ENCODE results near the gene NOTCH4.

NOTCH4 gene

DNA sequence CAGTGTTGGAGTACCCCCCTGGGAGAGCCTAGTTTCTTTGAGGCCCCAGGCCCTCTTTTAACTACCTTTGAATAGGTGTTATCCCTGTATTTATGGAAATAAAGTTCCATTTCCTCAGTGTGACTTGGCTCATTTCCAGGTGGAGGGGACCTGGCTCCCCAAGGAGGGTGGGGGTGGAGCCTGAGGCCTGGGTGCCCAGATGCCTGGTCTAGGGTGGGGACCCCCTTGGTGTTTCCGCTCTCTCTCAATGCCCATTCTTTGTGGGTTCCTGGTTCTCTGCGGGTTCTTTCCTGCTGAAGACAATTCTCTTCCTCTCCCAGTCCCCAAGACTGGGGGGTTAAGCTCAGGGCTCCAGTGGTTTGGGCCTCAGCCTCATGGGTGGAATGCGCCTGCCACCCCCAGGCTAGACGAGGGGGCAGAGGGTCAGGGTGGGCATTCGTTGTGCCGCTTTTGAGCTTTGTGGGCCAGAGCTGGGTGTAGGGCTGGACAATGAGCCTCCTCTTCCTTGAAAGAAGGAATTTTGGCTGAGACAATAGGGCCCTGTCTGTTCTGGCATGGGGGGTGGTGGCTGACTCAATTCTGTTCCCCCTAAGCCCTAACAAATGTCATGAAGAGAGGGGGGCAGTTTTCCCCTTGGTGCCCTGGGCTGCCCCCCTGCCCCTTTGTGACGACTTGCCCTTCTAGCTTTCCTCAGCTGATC, 60.2 kb downstream of the NOTCH4 start (continued):
- TF ChIP-seq, protein P1, sequence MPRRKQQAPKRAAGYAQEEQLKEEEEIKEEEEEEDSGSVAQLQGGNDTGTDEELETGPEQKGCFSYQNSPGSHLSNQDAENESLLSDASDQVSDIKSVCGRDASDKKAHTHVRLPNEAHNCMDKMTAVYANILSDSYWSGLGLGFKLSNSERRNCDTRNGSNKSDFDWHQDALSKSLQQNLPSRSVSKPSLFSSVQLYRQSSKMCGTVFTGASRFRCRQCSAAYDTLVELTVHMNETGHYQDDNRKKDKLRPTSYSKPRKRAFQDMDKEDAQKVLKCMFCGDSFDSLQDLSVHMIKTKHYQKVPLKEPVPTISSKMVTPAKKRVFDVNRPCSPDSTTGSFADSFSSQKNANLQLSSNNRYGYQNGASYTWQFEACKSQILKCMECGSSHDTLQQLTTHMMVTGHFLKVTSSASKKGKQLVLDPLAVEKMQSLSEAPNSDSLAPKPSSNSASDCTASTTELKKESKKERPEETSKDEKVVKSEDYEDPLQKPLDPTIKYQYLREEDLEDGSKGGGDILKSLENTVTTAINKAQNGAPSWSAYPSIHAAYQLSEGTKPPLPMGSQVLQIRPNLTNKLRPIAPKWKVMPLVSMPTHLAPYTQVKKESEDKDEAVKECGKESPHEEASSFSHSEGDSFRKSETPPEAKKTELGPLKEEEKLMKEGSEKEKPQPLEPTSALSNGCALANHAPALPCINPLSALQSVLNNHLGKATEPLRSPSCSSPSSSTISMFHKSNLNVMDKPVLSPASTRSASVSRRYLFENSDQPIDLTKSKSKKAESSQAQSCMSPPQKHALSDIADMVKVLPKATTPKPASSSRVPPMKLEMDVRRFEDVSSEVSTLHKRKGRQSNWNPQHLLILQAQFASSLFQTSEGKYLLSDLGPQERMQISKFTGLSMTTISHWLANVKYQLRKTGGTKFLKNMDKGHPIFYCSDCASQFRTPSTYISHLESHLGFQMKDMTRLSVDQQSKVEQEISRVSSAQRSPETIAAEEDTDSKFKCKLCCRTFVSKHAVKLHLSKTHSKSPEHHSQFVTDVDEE (CRISPR knock-in tag; IDR thresholded peaks at IDR 0.05), result no peak
- TF ChIP-seq ISL1 (CRISPR knock-in tag; IDR thresholded peaks at IDR 0.05) (no peak), ESRRG (CRISPR knock-in tag; IDR thresholded peaks at IDR 0.05) (no peak)

DNA sequence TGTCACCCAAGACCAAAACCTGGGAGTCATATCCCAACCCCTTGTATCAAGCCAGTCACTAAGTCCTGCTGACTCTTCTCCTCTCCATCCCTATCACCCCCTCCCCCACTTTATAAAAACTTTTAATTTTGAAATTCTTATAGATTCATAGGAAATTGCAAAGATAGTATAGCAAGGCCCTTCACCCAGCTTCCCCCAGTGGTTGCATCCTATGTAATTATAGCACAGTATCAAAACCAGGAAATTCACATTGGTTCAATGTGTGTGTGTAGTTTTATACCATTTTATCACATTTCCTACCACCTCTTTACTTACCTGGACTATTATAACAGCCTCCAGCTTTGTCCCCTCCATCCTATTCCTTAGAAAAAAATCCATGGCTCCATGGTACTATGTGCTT, 65.8 kb downstream of the NOTCH4 start:
- no peak for ATAC-seq
- TF ChIP-seq GLIS3 (CRISPR knock-in tag; IDR thresholded peaks at IDR 0.05), result no peak
- TF ChIP-seq BACH2 (CRISPR knock-in tag; IDR thresholded peaks at IDR 0.05; ENCODE audit: borderline replicate concordance), result no peak
- TF ChIP-seq ZNF8 (CRISPR knock-in tag; IDR thresholded peaks at IDR 0.05), result no peak
- TF ChIP-seq TOX (CRISPR knock-in tag; IDR thresholded peaks at IDR 0.05; ENCODE audit: borderline replicate concordance), result no peak
- TF ChIP-seq, protein P2, sequence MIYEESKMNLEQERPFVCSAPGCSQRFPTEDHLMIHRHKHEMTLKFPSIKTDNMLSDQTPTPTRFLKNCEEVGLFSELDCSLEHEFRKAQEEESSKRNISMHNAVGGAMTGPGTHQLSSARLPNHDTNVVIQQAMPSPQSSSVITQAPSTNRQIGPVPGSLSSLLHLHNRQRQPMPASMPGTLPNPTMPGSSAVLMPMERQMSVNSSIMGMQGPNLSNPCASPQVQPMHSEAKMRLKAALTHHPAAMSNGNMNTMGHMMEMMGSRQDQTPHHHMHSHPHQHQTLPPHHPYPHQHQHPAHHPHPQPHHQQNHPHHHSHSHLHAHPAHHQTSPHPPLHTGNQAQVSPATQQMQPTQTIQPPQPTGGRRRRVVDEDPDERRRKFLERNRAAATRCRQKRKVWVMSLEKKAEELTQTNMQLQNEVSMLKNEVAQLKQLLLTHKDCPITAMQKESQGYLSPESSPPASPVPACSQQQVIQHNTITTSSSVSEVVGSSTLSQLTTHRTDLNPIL (CRISPR knock-in tag; IDR thresholded peaks at IDR 0.05; ENCODE audit: low read depth), result no peak
- TF ChIP-seq, protein P3, sequence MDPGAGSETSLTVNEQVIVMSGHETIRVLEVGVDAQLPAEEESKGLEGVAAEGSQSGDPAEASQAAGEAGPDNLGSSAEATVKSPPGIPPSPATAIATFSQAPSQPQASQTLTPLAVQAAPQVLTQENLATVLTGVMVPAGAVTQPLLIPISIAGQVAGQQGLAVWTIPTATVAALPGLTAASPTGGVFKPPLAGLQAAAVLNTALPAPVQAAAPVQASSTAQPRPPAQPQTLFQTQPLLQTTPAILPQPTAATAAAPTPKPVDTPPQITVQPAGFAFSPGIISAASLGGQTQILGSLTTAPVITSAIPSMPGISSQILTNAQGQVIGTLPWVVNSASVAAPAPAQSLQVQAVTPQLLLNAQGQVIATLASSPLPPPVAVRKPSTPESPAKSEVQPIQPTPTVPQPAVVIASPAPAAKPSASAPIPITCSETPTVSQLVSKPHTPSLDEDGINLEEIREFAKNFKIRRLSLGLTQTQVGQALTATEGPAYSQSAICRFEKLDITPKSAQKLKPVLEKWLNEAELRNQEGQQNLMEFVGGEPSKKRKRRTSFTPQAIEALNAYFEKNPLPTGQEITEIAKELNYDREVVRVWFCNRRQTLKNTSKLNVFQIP (CRISPR knock-in tag; IDR thresholded peaks at IDR 0.05; ENCODE audit: borderline replicate concordance, low read depth), result no peak

GRCh38 chr6:32156891-32157290, 67.0 kb downstream of the NOTCH4 start:
- no peak for ATAC-seq
- no peak for TF ChIP-seq RARB (CRISPR knock-in tag; IDR thresholded peaks at IDR 0.05)
- no peak for TF ChIP-seq TCF4 (CRISPR knock-in tag; IDR thresholded peaks at IDR 0.05; ENCODE audit: borderline replicate concordance)
- TF ChIP-seq, protein P3 (CRISPR knock-in tag; IDR thresholded peaks at IDR 0.05; ENCODE audit: borderline replicate concordance, low read depth), result no peak
- no peak for TF ChIP-seq PATZ1 (CRISPR knock-in tag; IDR thresholded peaks at IDR 0.05; ENCODE audit: borderline replicate concordance)
- no peak for TF ChIP-seq ESRRG (CRISPR knock-in tag; IDR thresholded peaks at IDR 0.05)
- TF ChIP-seq GLIS3 (CRISPR knock-in tag; IDR thresholded peaks at IDR 0.05), result no peak
- TF ChIP-seq ZFP3 (CRISPR knock-in tag; IDR thresholded peaks at IDR 0.05), result no peak
- TF ChIP-seq, protein P4, sequence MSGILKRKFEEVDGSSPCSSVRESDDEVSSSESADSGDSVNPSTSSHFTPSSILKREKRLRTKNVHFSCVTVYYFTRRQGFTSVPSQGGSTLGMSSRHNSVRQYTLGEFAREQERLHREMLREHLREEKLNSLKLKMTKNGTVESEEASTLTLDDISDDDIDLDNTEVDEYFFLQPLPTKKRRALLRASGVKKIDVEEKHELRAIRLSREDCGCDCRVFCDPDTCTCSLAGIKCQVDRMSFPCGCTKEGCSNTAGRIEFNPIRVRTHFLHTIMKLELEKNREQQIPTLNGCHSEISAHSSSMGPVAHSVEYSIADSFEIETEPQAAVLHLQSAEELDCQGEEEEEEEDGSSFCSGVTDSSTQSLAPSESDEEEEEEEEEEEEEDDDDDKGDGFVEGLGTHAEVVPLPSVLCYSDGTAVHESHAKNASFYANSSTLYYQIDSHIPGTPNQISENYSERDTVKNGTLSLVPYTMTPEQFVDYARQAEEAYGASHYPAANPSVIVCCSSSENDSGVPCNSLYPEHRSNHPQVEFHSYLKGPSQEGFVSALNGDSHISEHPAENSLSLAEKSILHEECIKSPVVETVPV (CRISPR knock-in tag; IDR thresholded peaks at IDR 0.05), result no peak

DNA sequence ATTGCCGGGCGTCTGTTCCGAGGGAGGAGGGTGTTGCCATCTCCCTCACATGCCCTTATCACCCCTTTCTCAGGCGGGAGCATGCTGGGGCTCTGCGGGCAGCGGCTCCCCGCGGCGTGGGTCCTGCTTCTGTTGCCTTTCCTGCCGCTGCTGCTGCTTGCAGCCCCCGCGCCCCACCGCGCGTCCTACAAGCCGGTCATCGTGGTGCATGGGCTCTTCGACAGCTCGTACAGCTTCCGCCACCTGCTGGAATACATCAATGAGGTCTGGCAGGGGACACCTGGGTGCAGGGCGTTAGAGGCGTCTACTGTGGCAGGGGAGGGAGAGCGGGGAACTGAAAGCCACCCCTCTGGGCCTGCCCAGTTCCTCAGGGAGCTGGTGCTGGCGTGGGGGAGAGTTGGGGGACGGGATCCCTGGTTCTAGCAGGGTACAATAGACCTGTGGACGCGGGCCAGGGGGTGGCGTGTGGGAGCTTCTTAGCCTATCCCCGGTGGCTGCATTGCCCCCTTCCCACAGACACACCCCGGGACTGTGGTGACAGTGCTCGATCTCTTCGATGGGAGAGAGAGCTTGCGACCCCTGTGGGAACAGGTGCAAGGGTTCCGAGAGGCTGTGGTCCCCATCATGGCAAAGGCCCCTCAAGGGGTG, 69.2 kb downstream of the NOTCH4 start:
- peak; percentile 79 for ATAC-seq
- no peak for TF ChIP-seq SNAI2 (CRISPR knock-in tag; IDR thresholded peaks at IDR 0.05)
- no peak for TF ChIP-seq TCF4 (CRISPR knock-in tag; IDR thresholded peaks at IDR 0.05; ENCODE audit: borderline replicate concordance)
- TF ChIP-seq ZNF8 (CRISPR knock-in tag; IDR thresholded peaks at IDR 0.05), result no peak
- no peak for TF ChIP-seq ARNTL (CRISPR knock-in tag; IDR thresholded peaks at IDR 0.05; ENCODE audit: borderline replicate concordance, low read depth)
- no peak for TF ChIP-seq TOX (CRISPR knock-in tag; IDR thresholded peaks at IDR 0.05; ENCODE audit: borderline replicate concordance)
- TF ChIP-seq, protein P3 (CRISPR knock-in tag; IDR thresholded peaks at IDR 0.05; ENCODE audit: borderline replicate concordance, low read depth), result no peak
- TF ChIP-seq PATZ1 (CRISPR knock-in tag; IDR thresholded peaks at IDR 0.05; ENCODE audit: borderline replicate concordance), result no peak
- TF ChIP-seq ESRRG (CRISPR knock-in tag; IDR thresholded peaks at IDR 0.05), result no peak
- TF ChIP-seq OSR1 (CRISPR knock-in tag; IDR thresholded peaks at IDR 0.05), result no peak
- no peak for TF ChIP-seq ZFP3 (CRISPR knock-in tag; IDR thresholded peaks at IDR 0.05)
- TF ChIP-seq ZNF565 (CRISPR knock-in tag; conservative IDR thresholded peaks at IDR 0.05; ENCODE audit: low read depth), result no peak
- TF ChIP-seq ZFP30 (CRISPR knock-in tag; IDR thresholded peaks at IDR 0.05), result no peak

Data from SK-N-SH treated with all-trans-retinoic acid at 6 μM for 48 hours (cell line).